G401 (cell line): Measurements from ENCODE around the gene SMARCB1. TPM values are rescaled to one million over a fixed set of nuclear protein-coding genes. Genes with fewer than 3 reads are reported as not detected.

Experiments used
- DNase-seq: peaks from one replicate; pipeline ENCODE4 v3.0.0-alpha.2; 2015; ENCODE audit warnings: low spot score
- in situ Hi-C: cut with HindIII; loops from 2 replicates; pipeline ENCODE4 v1.10.0; 2016; ENCODE audit warnings: low sequenced_read_pairs, mixed read lengths
- total RNA-seq: library from RNA; depleted of rRNA; stranded (reverse); fragments of >200 nt; shearing (Covaris generic); gene quantifications from 2 replicates; pipeline ENCODE4 v1.2.3, GENCODE V29; 2014

SMARCB1 gene
- total RNA-seq, 1 experiment from 2014 or later = not detected

DNA sequence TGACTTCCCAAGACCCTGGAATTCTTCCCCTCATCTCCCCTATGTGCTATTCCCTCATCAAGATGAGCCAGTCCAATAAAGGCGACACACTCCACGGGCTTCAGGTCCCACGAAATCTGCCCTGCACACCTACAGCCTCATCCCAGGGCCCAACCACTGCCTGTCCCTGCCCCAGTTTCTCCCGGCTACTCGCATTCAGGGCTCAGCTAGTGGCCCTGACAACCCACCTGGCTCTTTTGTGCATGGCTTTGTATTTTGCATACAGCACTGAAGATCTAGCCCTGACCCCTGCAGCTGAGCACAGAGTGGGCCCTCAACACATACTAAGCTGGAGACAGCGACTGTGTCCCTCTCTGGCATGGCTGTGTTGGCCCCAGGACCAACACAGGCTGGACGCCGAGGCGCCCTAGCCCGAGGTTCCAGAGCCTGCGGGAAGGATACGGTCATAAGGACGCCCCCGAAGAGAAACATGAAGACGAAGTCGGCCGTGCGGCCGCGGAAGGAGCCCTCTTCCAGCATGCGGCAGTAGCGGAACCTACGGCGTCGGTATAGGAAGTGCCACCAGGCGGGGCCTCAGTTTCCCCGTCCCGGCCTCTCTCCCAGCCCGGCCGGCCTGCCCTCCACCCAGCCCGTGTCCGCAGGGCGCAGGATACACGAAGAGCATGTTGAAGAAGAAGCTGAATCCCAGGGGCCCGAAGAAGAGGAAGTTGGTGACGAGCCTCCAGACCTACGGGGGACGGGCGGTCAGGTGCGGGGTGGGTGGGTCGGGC, 51.3 kb downstream of the SMARCB1 start:
- DNase-seq = no peak
- in situ Hi-C loops = no loop called here

- in situ Hi-C loops = no loop called here
- peak; percentile 96 for DNase-seq
Observed at GRCh38 chr22:23838681-23839468, 52.1 kb downstream of the SMARCB1 start, which contains the start of gene DERL3. TSS of gene DERL3 (minus strand) at chr22:23839006. CDS start at chr22:23838987, 19 bp downstream.

GRCh38 chr22:23840026-23840425, 53.3 kb downstream of the SMARCB1 start:
- DNase-seq = no peak
- in situ Hi-C loops = no loop called here

DNA sequence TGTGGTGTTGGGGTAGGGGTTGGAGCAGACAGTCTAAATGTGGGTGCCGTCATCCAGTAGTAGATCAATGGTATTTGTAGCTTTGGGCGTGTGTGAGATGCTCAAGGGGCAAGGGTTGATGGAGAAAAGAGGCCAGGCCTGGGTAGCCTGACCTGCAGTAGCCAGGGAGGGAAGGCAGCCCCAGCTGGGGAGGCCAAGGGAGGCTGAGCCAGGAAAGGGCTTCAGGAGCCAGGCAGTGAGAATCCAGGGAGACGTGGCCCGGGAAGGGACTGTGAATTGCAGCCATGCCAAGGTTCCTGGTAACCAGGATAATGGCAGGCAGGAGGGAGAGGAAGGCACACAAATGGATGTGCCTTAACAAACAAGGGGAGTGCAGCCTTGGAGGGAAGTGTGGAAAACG, 54.5 kb downstream of the SMARCB1 start:
- no peak for DNase-seq
- in situ Hi-C loops = no loop called here

DNA sequence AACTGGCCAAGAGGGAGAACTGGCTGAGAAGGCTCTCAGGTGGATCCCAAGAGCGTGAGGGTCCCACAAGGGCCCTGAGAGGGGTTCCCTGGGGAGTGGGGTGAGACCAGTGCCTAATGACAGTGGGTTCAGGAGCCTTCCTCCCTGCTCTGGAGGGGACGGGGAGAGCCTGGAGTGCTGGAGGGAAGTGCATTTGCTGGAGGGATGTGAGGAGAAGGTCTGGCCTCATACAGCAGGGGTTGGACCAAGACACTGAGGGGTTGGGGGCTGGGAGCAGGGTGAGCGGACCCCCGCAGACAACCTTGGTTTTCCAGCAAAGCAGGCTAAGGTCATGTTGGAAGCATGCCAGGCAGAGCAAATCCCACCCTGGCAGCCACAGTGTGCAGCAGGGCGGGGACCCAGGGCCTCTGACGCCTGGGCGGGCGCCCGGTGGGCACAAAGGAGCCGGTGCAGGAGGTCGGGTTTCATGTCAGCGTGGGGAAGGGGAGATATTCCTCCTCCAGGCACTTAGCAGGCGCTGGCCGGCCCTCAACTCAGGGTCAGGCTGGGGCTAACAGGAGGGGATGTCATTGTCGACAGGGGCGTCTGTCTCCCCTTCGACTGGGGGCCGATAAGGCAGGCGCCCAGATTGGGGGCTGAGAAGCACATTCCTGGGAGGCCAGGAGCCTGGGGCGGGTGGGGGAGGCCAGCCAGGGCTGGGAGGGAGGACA, 55.1 kb downstream of the SMARCB1 start:
- DNase-seq = no peak
- in situ Hi-C loops = no loop called here

DNA sequence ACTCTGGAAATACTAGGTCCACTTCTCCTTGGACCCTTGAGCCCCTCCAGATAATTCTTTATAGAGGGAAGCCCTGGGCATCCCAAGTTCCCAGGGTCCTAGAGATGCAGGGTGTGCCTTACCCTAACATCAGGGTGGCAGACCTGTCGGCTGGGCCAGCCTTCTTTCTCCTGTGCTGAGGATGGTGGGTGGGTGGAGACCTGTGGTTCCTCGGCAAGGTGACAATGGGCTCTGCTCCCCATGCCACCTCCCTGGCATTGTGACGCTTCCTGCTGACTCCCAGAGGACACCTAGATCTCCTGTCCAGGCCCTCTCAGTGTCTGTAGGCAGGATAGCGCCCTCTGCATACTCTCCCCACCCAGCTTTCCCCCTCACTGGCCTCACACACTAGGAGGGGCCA, 55.8 kb downstream of the SMARCB1 start:
- in situ Hi-C loops = no loop called here
- no peak for DNase-seq

- in situ Hi-C loops = no loop called here
- no peak for DNase-seq
Observed at GRCh38 chr22:23844739-23845202, 58.0 kb downstream of the SMARCB1 start.

DNA sequence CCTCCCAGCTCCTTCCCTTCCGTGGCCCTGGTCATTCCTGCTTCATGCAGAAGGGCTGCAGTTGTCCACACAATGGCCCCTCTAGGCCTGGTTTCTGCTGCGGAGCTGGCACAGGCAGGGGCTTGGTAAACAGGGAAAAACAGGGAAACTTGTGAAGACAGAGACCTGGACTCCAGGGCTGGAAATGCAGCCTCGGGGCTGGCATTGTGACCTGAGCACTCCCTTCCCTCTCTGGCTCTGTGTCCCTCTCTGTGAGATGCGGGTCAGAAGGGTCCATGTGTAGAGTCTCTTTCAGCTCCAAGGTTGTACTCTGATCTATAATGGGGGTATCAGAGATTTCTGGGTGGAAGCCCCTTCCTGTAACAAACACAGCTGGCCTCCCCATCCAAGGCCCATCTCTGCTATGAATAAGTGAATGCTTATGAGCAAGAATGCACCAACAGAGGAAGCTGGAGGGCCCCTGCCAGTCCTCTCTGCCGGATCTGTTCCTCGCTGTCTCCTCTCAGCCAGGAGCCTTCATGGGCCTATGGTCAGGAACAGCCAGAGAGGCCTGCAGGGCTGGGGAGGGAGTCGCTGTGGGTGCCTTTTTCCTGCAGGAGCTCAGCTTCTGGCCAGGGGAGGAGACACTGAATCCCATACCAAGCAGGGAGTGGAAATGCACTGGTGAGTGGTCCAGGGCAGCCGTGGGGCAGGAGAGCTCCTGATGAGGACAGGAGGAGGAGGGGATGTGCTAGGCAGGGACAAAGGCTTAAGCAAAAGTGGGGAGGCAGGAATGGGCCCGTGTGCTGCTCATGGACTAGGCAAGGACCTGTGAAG, 58.7 kb downstream of the SMARCB1 start:
- in situ Hi-C loops = no loop called here
- no peak for DNase-seq

GRCh38 chr22:23846081-23846469, 59.3 kb downstream of the SMARCB1 start:
- DNase-seq = no peak
- in situ Hi-C loops = no loop called here

- in situ Hi-C loops = no loop called here
Observed at GRCh38 chr22:23847310-23847920, 60.6 kb downstream of the SMARCB1 start.

GRCh38 chr22:23847991-23848864, 61.5 kb downstream of the SMARCB1 start:
- in situ Hi-C loops = no loop called here
- DNase-seq = no peak

More at GRCh38 chr22:23847310-23847920, 60.6 kb downstream of the SMARCB1 start:
- DNase-seq = no peak

- in situ Hi-C loops = no loop called here
- peak; percentile 69 for DNase-seq
Observed at GRCh38 chr22:23849009-23850006, 62.5 kb downstream of the SMARCB1 start.

DNA sequence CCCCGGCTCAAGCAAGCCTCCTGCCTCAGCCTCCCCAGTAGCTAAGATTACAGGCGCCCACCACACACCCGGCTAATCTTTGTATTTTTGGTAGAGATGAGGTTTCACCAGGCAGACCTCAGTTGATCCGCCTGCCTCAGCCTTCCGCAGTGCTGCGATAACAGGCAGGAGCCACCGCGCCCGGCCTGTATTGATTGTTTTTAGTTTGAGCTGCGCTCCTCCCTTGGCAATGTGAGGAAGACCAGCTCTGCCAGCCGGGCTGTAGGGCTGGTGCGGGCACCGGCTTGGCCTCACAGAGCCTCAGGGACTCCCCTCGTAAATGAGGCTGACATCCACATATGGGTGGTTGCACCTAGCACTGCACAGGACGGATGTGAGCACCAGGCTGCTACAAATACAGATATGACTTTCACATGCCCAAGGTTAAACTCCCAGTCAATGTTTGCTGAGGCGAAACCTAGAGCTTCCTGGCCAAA, 63.4 kb downstream of the SMARCB1 start:
- no peak for DNase-seq
- in situ Hi-C loops = no loop called here

DNA sequence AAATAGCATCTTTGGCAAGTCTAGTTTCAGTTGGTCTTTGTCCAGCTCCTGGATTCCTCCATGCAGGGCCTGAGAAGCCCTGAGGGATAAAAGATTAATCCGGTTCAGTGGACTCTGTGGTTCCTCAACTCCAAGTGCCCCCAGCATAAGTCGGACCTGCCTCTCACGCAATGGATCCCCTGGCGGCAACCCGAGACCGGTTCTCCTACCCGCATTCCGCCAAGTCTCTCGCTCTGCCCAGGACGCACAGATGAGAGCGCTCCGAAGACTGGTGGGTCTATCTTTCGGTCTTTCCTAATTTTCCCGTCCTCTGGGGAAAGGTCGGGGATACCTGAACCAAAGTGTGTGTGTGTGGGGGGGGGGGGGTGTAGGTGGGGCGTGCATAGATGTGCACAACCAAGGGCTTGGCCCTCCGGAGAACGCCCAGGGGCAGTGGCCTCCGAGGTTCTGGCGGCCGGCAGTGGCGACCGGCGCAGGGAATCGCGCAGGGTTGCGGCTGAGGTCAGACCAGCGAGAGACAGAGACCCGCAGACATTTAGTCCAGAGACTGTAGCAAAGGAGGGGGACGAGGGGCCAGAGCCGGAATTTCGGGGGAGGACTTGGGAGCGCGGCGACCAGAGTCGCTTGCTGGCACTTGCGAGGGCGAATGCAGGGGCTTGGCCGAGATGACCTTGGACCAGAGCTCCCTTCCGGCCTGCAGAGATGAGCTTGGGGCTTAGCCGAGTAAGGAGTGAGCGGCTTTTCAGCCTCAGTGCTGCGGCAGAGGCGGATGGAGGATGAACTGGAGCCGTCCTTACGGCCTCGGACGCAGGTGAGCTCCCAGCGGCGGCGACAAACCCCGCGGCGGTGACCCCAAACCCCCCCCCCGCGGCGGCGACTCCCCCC, 70.2 kb downstream of the SMARCB1 start:
- in situ Hi-C loops = no loop called here

More for the DNA sequence above, 70.2 kb downstream of the SMARCB1 start:
- peak; percentile 74 for DNase-seq
